ENCODE data around the gene ADGRL2.

DNA sequence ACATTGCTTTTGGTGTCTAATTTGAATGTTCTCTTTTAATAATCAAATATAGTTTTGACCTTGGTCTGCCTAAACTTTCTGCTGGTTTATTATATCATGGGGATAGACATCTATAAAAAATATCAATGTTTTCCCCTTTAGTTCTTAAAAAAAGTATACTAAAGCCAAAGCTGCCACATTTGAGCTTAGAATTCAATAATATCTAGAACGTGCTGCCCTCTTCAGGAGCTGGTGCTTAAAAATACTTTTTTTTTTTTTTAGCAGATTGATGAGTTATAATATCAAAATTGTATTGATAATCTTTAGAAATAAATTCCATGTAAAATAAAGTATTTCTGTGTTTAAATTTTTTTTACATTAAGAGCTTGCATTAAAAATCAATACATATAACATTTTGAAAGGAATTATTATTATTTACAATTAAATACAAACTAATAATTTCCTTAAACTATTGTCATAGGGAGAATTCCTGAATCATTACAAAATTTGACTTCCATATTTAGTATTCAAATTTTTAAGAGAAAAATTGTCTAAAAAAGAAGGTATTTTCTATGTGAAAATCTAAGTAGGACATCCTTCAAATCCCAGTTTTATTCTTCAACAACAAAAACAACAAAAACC is 40.1 kb upstream of the ADGRL2 start:
- TF ChIP-seq, protein P1, sequence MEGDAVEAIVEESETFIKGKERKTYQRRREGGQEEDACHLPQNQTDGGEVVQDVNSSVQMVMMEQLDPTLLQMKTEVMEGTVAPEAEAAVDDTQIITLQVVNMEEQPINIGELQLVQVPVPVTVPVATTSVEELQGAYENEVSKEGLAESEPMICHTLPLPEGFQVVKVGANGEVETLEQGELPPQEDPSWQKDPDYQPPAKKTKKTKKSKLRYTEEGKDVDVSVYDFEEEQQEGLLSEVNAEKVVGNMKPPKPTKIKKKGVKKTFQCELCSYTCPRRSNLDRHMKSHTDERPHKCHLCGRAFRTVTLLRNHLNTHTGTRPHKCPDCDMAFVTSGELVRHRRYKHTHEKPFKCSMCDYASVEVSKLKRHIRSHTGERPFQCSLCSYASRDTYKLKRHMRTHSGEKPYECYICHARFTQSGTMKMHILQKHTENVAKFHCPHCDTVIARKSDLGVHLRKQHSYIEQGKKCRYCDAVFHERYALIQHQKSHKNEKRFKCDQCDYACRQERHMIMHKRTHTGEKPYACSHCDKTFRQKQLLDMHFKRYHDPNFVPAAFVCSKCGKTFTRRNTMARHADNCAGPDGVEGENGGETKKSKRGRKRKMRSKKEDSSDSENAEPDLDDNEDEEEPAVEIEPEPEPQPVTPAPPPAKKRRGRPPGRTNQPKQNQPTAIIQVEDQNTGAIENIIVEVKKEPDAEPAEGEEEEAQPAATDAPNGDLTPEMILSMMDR (IDR thresholded peaks at IDR 0.05), result peak; percentile 69
- TF ChIP-seq YY1 (IDR thresholded peaks at IDR 0.05; ENCODE audit: low read depth) (no peak), CHD2 (IDR thresholded peaks at IDR 0.05; ENCODE audit: low read length, partially characterized antibody) (no peak), REST (IDR thresholded peaks at IDR 0.05; ENCODE audit: low read depth, low read length) (no peak), SMC3 (IDR thresholded peaks at IDR 0.05; ENCODE audit: low read depth, low read length) (peak; percentile 36; the same call in 1 of the 2 replicates), MXI1 (IDR thresholded peaks at IDR 0.05; ENCODE audit: low read depth, low read length) (no peak), USF2 (IDR thresholded peaks at IDR 0.05; ENCODE audit: borderline replicate concordance, low read depth, low read length) (no peak), TAF1 (IDR thresholded peaks at IDR 0.05; ENCODE audit: borderline replicate concordance, low read depth, low read length) (no peak), RFX5 (IDR thresholded peaks at IDR 0.05; ENCODE audit: low read length) (no peak), EP300 (IDR thresholded peaks at IDR 0.05; ENCODE audit: borderline replicate concordance in 1 of 2, low read depth in 1 of 2, low read length in 1 of 2) (no peak), MEF2A (IDR thresholded peaks at IDR 0.05; ENCODE audit: borderline replicate concordance, low read depth) (no peak), EZH2phosphoT487 (IDR thresholded peaks at IDR 0.05; ENCODE audit: borderline replicate concordance, low read depth) (no peak), USF1 (IDR thresholded peaks at IDR 0.05; ENCODE audit: borderline replicate concordance, low read depth) (no peak)

Data from SK-N-SH (cell line).